GM23338 (cell line): Measurements from ENCODE around the gene KIF20B.

Experiments
- CREB1 ChIP-seq: fragments of 250-450 bp; sonication (Bioruptor Pico); IDR thresholded peaks from 2 replicates; pipeline ENCODE4 v1.5.0; 2020; ENCODE audit warnings: low read depth, mild to moderate bottlenecking, moderate library complexity
- POLR2AphosphoS5 ChIP-seq: IDR thresholded peaks from 2 replicates; pipeline ENCODE4 v1.6.1; 2016; ENCODE audit warnings: antibody characterized with exemption, low read depth
- REST ChIP-seq: IDR thresholded peaks from one replicate; pipeline ENCODE4 v1.6.1; 2018; ENCODE audit warnings: antibody characterized with exemption; ENCODE audit not compliant: unreplicated experiment
- TF ChIP-seq, protein P1 (sequence below), 2 experiments: fragments of 200-600 bp in 1 of 2; sonication (generic) in 1 of 2; conservative IDR thresholded peaks; 2 replicates each; pipeline versions ENCODE4 v1.5.1 to v1.6.1; 2016 to 2017; ENCODE audit warnings: antibody characterized with exemption in 2 of 2, low read depth in 2 of 2, mild to moderate bottlenecking in 2 of 2, moderate library complexity in 1 of 2

DNA sequence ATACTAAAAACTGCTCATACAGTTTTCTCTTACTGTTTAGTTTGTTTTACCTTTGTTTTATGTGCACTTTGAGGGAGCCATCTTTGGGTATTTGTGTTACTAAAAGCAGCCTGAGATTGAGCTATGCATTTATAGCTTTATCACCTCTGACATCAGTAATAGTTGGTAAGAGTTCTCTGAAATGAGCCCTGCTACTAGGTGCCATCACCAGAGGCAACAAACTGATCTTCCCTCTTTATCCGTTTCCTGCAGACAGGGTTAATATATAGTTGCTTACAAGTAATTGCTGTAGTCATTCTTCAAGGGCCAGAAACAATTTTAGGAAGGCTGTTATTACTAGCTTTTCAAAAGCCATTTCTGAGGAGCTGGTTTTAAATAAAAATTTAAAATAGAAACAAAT, 49.1 kb downstream of the KIF20B start:
- TF ChIP-seq REST (no peak), CREB1 (no peak), POLR2AphosphoS5 (no peak)
- TF ChIP-seq, protein P1, sequence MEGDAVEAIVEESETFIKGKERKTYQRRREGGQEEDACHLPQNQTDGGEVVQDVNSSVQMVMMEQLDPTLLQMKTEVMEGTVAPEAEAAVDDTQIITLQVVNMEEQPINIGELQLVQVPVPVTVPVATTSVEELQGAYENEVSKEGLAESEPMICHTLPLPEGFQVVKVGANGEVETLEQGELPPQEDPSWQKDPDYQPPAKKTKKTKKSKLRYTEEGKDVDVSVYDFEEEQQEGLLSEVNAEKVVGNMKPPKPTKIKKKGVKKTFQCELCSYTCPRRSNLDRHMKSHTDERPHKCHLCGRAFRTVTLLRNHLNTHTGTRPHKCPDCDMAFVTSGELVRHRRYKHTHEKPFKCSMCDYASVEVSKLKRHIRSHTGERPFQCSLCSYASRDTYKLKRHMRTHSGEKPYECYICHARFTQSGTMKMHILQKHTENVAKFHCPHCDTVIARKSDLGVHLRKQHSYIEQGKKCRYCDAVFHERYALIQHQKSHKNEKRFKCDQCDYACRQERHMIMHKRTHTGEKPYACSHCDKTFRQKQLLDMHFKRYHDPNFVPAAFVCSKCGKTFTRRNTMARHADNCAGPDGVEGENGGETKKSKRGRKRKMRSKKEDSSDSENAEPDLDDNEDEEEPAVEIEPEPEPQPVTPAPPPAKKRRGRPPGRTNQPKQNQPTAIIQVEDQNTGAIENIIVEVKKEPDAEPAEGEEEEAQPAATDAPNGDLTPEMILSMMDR (conservative IDR thresholded peaks at IDR 0.05; ENCODE audit: low read depth in 2 of 2): no peak
